Measurements from ENCODE around the gene CDK7.
"Not testable (repeated sequence)": the region's sequence is repeated elsewhere in the genome, so short reads cannot be mapped to it uniquely, and the experiment has no call there.

DNA sequence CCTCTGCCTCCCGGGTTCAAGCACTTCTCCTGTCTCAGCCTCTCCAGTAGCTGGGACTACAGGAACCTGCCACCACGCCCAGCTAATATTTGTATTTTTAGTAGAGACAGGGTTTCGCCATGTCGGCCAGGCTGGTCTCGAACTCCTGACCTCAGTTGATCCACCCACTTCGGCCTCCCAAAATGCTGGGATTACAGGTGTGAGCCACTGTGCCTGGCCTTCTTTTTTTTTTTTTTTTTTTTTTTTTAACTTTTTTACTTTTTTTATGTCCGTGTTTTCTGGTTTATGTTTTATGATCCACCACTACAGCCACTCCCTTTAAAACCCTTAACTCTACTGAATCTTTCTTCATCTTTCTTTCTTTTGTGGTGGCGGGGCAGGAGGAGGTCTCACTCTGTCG is 2.0 kb downstream of the CDK7 start:
- TF ChIP-seq SUZ12 (IDR thresholded peaks at IDR 0.05; ENCODE audit: extremely low read depth, insufficient read depth, insufficient read length); YY1 (IDR thresholded peaks at IDR 0.05; ENCODE audit: insufficient read depth, insufficient read length): not testable (repeated sequence)
